HL-60 (cell line): ENCODE measurements around the gene TRPM6.

Experiments used
- DNase-seq, 2 experiments: peaks; one replicate each; pipeline ENCODE4 v3.0.0-alpha.2; 2010 to 2020; ENCODE audit warnings: low read depth in 1 of 2, low spot score in 1 of 2
- H3K27ac ChIP-seq: fragments of 250-450 bp; sonication (Bioruptor Pico); replicated peaks from 2 replicates; pipeline ENCODE4 v1.5.1; 2020; ENCODE audit warnings: mild to moderate bottlenecking, moderate library complexity
- H3K27me3 ChIP-seq: fragments of 250-450 bp; sonication (Bioruptor Pico); 2 replicates; pipeline ENCODE4 v1.5.1; 2021; ENCODE audit warnings: mild to moderate bottlenecking, moderate library complexity; ENCODE audit not compliant: insufficient read depth, poor library complexity, severe bottlenecking
- H3K4me3 ChIP-seq: replicated peaks from 2 replicates; pipeline ENCODE4 v1.5.1; 2011; ENCODE audit warnings: mild to moderate bottlenecking, control low read depth, low read length; ENCODE audit not compliant: insufficient read depth
- GABPA ChIP-seq: IDR thresholded peaks from 2 replicates; pipeline ENCODE4 v1.6.1; 2012; ENCODE audit warnings: low read depth
- POLR2AphosphoS5 ChIP-seq: IDR thresholded peaks from 2 replicates; pipeline ENCODE4 v1.6.1; 2012; ENCODE audit warnings: low read depth
- SPI1 ChIP-seq: IDR thresholded peaks from 2 replicates; pipeline ENCODE4 v1.6.1; 2012; ENCODE audit warnings: low read depth, mild to moderate bottlenecking, borderline replicate concordance
- TF ChIP-seq, protein P1 (sequence below): IDR thresholded peaks from one replicate; pipeline ENCODE4 v1.5.1; 2011; ENCODE audit warnings: low read length, control low read depth, inconsistent platforms; ENCODE audit not compliant: insufficient read depth
- TF ChIP-seq, protein P2 (sequence below): IDR thresholded peaks from 2 replicates; pipeline ENCODE4 v1.6.1; 2012; ENCODE audit warnings: low read depth; ENCODE audit not compliant: insufficient replicate concordance

TRPM6 gene

GRCh38 chr9:74755999-74756398, 131.7 kb downstream of the TRPM6 start:
- Histone ChIP-seq H3K4me3 (no peak overlapping the region), H3K27ac (no peak overlapping the region), H3K27me3 (peaks cover 3% of the 10 kb centered on the region)
- TF ChIP-seq POLR2AphosphoS5 (no peak), GABPA (no peak), SPI1 (no peak)
- TF ChIP-seq, protein P1, sequence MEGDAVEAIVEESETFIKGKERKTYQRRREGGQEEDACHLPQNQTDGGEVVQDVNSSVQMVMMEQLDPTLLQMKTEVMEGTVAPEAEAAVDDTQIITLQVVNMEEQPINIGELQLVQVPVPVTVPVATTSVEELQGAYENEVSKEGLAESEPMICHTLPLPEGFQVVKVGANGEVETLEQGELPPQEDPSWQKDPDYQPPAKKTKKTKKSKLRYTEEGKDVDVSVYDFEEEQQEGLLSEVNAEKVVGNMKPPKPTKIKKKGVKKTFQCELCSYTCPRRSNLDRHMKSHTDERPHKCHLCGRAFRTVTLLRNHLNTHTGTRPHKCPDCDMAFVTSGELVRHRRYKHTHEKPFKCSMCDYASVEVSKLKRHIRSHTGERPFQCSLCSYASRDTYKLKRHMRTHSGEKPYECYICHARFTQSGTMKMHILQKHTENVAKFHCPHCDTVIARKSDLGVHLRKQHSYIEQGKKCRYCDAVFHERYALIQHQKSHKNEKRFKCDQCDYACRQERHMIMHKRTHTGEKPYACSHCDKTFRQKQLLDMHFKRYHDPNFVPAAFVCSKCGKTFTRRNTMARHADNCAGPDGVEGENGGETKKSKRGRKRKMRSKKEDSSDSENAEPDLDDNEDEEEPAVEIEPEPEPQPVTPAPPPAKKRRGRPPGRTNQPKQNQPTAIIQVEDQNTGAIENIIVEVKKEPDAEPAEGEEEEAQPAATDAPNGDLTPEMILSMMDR, result no peak
- DNase-seq, result no peak

DNA sequence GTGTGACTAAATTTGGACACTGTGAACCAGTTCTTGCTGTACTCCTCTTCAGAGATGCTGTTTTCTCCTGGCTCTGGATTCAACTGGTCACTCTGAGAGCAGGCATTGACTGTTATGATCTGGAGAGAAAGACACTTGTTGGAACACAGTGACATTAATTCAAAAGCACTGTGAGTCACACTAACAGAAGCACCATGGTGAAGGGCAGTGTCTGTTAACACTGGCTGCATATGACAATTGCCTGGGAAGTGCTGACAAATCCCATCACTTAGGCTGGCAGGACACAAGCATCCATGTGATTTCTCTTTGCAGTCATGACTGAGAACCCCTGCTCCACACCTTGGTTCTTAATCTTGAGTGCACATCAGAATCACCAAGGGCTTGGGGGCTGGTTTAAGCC, 132.4 kb downstream of the TRPM6 start:
- DNase-seq, result no peak
- TF ChIP-seq, protein P2, sequence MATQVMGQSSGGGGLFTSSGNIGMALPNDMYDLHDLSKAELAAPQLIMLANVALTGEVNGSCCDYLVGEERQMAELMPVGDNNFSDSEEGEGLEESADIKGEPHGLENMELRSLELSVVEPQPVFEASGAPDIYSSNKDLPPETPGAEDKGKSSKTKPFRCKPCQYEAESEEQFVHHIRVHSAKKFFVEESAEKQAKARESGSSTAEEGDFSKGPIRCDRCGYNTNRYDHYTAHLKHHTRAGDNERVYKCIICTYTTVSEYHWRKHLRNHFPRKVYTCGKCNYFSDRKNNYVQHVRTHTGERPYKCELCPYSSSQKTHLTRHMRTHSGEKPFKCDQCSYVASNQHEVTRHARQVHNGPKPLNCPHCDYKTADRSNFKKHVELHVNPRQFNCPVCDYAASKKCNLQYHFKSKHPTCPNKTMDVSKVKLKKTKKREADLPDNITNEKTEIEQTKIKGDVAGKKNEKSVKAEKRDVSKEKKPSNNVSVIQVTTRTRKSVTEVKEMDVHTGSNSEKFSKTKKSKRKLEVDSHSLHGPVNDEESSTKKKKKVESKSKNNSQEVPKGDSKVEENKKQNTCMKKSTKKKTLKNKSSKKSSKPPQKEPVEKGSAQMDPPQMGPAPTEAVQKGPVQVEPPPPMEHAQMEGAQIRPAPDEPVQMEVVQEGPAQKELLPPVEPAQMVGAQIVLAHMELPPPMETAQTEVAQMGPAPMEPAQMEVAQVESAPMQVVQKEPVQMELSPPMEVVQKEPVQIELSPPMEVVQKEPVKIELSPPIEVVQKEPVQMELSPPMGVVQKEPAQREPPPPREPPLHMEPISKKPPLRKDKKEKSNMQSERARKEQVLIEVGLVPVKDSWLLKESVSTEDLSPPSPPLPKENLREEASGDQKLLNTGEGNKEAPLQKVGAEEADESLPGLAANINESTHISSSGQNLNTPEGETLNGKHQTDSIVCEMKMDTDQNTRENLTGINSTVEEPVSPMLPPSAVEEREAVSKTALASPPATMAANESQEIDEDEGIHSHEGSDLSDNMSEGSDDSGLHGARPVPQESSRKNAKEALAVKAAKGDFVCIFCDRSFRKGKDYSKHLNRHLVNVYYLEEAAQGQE, result no peak
- TF ChIP-seq, protein P1, result no peak
- TF ChIP-seq POLR2AphosphoS5, result no peak
- no peak for TF ChIP-seq SPI1
- TF ChIP-seq GABPA, result no peak
- Histone ChIP-seq H3K4me3 (no peak overlapping the region), H3K27me3 (peaks cover 3% of the 10 kb centered on the region), H3K27ac (no peak overlapping the region)

- Histone ChIP-seq H3K4me3 (no peak overlapping the region), H3K27ac (no peak overlapping the region), H3K27me3 (peaks cover 3% of the 10 kb centered on the region)
- TF ChIP-seq SPI1, result no peak
- TF ChIP-seq, protein P1, result no peak
- TF ChIP-seq GABPA, result no peak
- TF ChIP-seq, protein P2, result no peak
- TF ChIP-seq POLR2AphosphoS5, result no peak
- no peak for DNase-seq
Measured at GRCh38 chr9:74753650-74754049, 134.1 kb downstream of the TRPM6 start.

- no peak for DNase-seq
- H3K4me3 ChIP-seq, result no peak overlapping the region
Measured at GRCh38 chr9:74748966-74749365, 138.8 kb downstream of the TRPM6 start.

More at GRCh38 chr9:74748966-74749365, 138.8 kb downstream of the TRPM6 start:
- no peaks in the 10 kb centered on the region for H3K27me3 ChIP-seq
- TF ChIP-seq POLR2AphosphoS5, result no peak
- TF ChIP-seq SPI1, result no peak
- TF ChIP-seq GABPA, result no peak
- TF ChIP-seq, protein P2, result no peak
- TF ChIP-seq, protein P1, result no peak
- no peak overlapping the region for H3K27ac ChIP-seq
